ENCODE data around the gene NRCAM.
"Not testable (repeated sequence)": the region's sequence is repeated elsewhere in the genome, so short reads cannot be mapped to it uniquely, and the experiment has no call there.

NRCAM gene

GRCh38 chr7:108455998-108456677 lies at the start of gene NRCAM:
Gene NRCAM, minus strand, starts transcription at chr7:108456436. Its CDS starts 216,372 bp downstream, at chr7:108240064.
- H3K9ac ChIP-seq (ENCODE audit: low read depth in 1 of 2, low read length in 2 of 2) = no peak within 1 kb of the TSS
- peaks cover 47 to 52% of the 10 kb centered on the region in 2 donors for H3K27me3 ChIP-seq (ENCODE audit: control insufficient read depth in 1 of 2, insufficient read depth in 2 of 2, low read length in 2 of 2)

GRCh38 chr7:108504576-108504975 lies 48.3 kb upstream of the NRCAM start:
- not testable (repeated sequence) for H3K27ac ChIP-seq (ENCODE audit: low read depth, low read length); H3K9ac ChIP-seq (ENCODE audit: low read depth in 1 of 2, low read length in 2 of 2)

More at GRCh38 chr7:108455998-108456677, at the start of gene NRCAM:
- Histone ChIP-seq H3K4me1 (ENCODE audit: control insufficient read depth in 1 of 2, insufficient read depth in 2 of 2, low read length in 2 of 2) (peaks cover 0 to 3% of the 10 kb centered on the region in 2 donors), H3K27ac (ENCODE audit: low read depth, low read length) (no peak within 1 kb of the TSS), H3K4me3 (ENCODE audit: low read depth in 1 of 2, low read length in 2 of 2) (peak within 1 kb of the TSS; percentile 47 to 61), H3K36me3 (ENCODE audit: control insufficient read depth in 1 of 2, insufficient read depth in 2 of 2, low read length in 2 of 2) (no peaks in the 10 kb centered on the region), H3K9me3 (ENCODE audit: control insufficient read depth in 1 of 2, low read length in 2 of 2) (no peaks in the 10 kb centered on the region)

GRCh38 chr7:108503112-108504026 lies 47.1 kb upstream of the NRCAM start:
- H3K27ac ChIP-seq (ENCODE audit: low read depth, low read length) = no peak overlapping the region
- H3K9me3 ChIP-seq (ENCODE audit: control insufficient read depth in 1 of 2, low read length in 2 of 2) = no peaks in the 10 kb centered on the region
- no peaks in the 10 kb centered on the region for H3K27me3 ChIP-seq (ENCODE audit: control insufficient read depth in 1 of 2, insufficient read depth in 2 of 2, low read length in 2 of 2)
- H3K9ac ChIP-seq (ENCODE audit: low read depth in 1 of 2, low read length in 2 of 2) = no peak overlapping the region
- H3K4me3 ChIP-seq (ENCODE audit: low read depth in 1 of 2, low read length in 2 of 2) = no peak overlapping the region
- H3K4me1 ChIP-seq (ENCODE audit: control insufficient read depth in 1 of 2, insufficient read depth in 2 of 2, low read length in 2 of 2) = no peaks in the 10 kb centered on the region
- H3K36me3 ChIP-seq (ENCODE audit: control insufficient read depth in 1 of 2, insufficient read depth in 2 of 2, low read length in 2 of 2) = peaks cover 13 to 18% of the 10 kb centered on the region in 2 donors

More at GRCh38 chr7:108504576-108504975, 48.3 kb upstream of the NRCAM start:
- H3K27me3 ChIP-seq (ENCODE audit: control insufficient read depth in 1 of 2, insufficient read depth in 2 of 2, low read length in 2 of 2); H3K4me3 ChIP-seq (ENCODE audit: low read depth in 1 of 2, low read length in 2 of 2); H3K9me3 ChIP-seq (ENCODE audit: control insufficient read depth in 1 of 2, low read length in 2 of 2); H3K4me1 ChIP-seq (ENCODE audit: control insufficient read depth in 1 of 2, insufficient read depth in 2 of 2, low read length in 2 of 2): not testable (repeated sequence)
- H3K36me3 ChIP-seq (ENCODE audit: control insufficient read depth in 1 of 2, insufficient read depth in 2 of 2, low read length in 2 of 2) = peaks cover 13 to 15% of the 10 kb centered on the region in 2 donors

DNA sequence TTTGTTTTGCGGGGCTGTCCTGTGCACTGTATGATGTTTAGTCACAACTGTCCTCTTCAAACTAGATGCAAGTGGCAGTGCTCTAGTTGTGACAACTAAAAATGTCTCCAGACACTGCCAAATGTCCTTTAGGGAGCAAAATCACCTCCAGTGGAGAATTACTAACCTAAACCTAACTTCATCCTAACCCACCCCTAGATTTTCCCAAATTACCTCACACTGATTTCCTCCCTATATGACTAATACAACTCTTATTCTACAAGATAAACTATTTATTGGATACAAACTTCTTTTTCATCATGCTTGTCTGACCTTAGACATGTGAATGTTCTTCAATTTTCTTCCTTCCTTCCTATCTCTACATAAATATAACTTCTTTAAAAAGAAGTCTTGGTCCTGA lies 43.3 kb upstream of the NRCAM start:
- Histone ChIP-seq H3K9me3 (ENCODE audit: control insufficient read depth in 1 of 2, low read length in 2 of 2) (no peaks in the 10 kb centered on the region), H3K27ac (ENCODE audit: low read depth, low read length) (no peak overlapping the region), H3K9ac (ENCODE audit: low read depth in 1 of 2, low read length in 2 of 2) (no peak overlapping the region), H3K27me3 (ENCODE audit: control insufficient read depth in 1 of 2, insufficient read depth in 2 of 2, low read length in 2 of 2) (no peaks in the 10 kb centered on the region), H3K4me1 (ENCODE audit: control insufficient read depth in 1 of 2, insufficient read depth in 2 of 2, low read length in 2 of 2) (no peaks in the 10 kb centered on the region), H3K4me3 (ENCODE audit: low read depth in 1 of 2, low read length in 2 of 2) (no peak overlapping the region), H3K36me3 (ENCODE audit: control insufficient read depth in 1 of 2, insufficient read depth in 2 of 2, low read length in 2 of 2) (peaks cover 19 to 22% of the 10 kb centered on the region in 2 donors)

DNA sequence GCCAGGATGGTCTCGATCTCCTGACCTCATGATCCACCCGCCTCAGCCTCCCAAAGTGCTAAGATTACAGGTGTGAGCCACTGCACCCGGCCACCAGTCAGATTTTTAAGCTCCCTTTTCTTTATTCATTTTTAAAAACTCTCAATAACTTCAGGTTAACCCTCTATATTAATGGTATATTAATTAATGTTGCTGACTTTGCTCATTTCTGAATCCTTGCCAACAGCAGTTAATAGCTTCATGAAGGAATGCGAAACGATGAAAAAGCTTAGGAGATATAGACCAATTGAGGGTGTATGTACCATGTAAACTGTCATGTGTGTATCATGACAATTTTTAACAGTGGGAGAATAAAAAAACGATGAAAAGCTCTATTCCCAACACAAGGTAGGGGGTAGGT lies 42.2 kb upstream of the NRCAM start:
- H3K27me3 ChIP-seq (ENCODE audit: control insufficient read depth in 1 of 2, insufficient read depth in 2 of 2, low read length in 2 of 2) = no peaks in the 10 kb centered on the region
- no peaks in the 10 kb centered on the region for H3K9me3 ChIP-seq (ENCODE audit: control insufficient read depth in 1 of 2, low read length in 2 of 2)
- no peak overlapping the region for H3K27ac ChIP-seq (ENCODE audit: low read depth, low read length)
- no peaks in the 10 kb centered on the region for H3K4me1 ChIP-seq (ENCODE audit: control insufficient read depth in 1 of 2, insufficient read depth in 2 of 2, low read length in 2 of 2)
- peaks cover 22% of the 10 kb centered on the region in 2 donors for H3K36me3 ChIP-seq (ENCODE audit: control insufficient read depth in 1 of 2, insufficient read depth in 2 of 2, low read length in 2 of 2)
- no peak overlapping the region for H3K9ac ChIP-seq (ENCODE audit: low read depth in 1 of 2, low read length in 2 of 2)
- no peak overlapping the region for H3K4me3 ChIP-seq (ENCODE audit: low read depth in 1 of 2, low read length in 2 of 2)

DNA sequence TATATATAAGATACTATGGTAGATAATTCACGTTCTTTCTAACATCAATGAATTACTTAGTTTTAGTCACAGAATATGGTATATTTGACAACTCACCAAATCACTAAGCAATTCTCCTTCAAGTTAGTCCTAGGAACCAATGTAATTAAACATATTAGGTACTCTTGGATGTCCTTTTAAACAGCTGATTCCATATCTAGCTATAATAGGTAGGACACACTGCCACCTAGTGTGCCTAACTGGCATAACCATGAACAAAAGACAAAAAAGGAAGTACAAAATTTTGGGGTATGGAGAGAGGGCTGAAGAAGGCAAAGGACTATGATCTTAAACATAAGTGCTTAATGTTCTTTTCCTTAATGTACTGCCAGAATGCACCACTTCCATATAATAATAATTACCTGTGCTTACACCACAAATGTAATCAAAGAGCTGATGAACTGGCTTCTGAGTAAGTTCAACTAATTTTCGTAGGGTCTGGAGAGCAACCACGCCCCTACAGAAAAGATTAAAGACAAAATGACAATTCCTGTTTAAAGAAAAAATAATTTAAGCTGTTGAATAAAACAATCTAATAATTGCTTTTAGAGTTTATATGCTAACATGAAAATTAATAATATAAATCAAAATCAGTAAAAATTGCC lies 41.0 kb upstream of the NRCAM start:
- H3K27ac ChIP-seq (ENCODE audit: low read depth, low read length) = no peak overlapping the region
- H3K4me1 ChIP-seq (ENCODE audit: control insufficient read depth in 1 of 2, insufficient read depth in 2 of 2, low read length in 2 of 2) = no peaks in the 10 kb centered on the region
- H3K4me3 ChIP-seq (ENCODE audit: low read depth in 1 of 2, low read length in 2 of 2) = no peak overlapping the region
- no peak overlapping the region for H3K9ac ChIP-seq (ENCODE audit: low read depth in 1 of 2, low read length in 2 of 2)
- no peaks in the 10 kb centered on the region for H3K9me3 ChIP-seq (ENCODE audit: control insufficient read depth in 1 of 2, low read length in 2 of 2)
- H3K36me3 ChIP-seq (ENCODE audit: control insufficient read depth in 1 of 2, insufficient read depth in 2 of 2, low read length in 2 of 2) = peaks cover 22% of the 10 kb centered on the region in 2 donors
- H3K27me3 ChIP-seq (ENCODE audit: control insufficient read depth in 1 of 2, insufficient read depth in 2 of 2, low read length in 2 of 2) = no peaks in the 10 kb centered on the region

DNA sequence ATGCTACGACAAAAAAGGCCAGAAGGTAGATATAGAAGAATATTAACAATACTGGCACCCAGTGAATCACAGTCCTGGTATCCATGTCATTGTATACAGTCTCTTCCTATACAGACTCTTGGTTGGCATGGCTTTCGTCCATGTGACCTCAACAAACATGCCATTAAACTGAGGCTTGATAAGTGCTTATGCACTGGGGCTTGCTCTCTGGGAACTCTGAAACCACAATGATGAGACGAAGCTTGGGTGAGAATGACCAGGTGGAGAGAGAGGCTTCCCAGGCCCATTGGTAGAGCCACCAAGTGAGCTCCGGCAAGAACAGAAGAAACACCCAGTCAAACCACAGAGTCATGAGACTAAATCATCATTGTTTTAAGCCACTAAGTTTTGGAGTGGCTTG lies 36.5 kb upstream of the NRCAM start:
- Histone ChIP-seq H3K4me1 (ENCODE audit: control insufficient read depth in 1 of 2, insufficient read depth in 2 of 2, low read length in 2 of 2) (no peaks in the 10 kb centered on the region), H3K4me3 (ENCODE audit: low read depth in 1 of 2, low read length in 2 of 2) (no peak overlapping the region), H3K9ac (ENCODE audit: low read depth in 1 of 2, low read length in 2 of 2) (no peak overlapping the region), H3K27me3 (ENCODE audit: control insufficient read depth in 1 of 2, insufficient read depth in 2 of 2, low read length in 2 of 2) (no peaks in the 10 kb centered on the region), H3K27ac (ENCODE audit: low read depth, low read length) (no peak overlapping the region), H3K9me3 (ENCODE audit: control insufficient read depth in 1 of 2, low read length in 2 of 2) (no peaks in the 10 kb centered on the region), H3K36me3 (ENCODE audit: control insufficient read depth in 1 of 2, insufficient read depth in 2 of 2, low read length in 2 of 2) (peaks cover 4 to 14% of the 10 kb centered on the region in 2 donors)

DNA sequence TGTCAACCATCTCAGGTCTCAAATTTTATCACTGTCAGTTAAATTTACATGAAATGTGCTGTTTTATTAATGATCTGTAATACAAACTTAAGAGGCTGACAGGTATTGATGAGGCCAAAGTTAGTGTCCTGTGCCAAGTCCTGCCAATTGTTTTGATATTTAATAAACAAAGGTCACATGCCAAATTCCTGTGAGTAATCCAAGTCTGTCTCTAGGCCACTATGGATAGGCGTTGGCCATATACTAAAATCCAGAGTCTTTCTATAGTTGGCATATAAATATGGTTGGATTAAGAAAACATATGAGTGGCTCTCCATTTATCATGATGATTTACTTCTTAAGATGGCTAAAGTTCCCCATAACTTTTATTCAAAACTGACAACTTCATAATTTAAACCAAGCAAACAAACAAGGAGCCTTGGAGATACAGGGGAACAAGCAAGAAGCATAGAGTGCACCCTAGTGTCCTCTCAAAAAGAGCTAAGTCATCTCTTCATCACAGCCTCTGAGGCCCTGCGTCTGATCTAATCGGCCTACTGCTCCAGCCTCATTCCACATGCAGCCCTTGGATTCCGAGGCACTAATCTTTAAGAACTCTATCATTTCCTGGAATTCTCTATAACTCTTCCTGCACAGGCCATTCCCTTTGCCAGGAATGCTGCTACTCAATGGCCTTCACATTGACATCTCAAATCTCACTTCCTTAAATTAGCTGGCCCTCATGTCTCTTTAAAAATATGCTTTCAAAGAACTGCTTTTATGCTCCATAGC lies 32.7 kb upstream of the NRCAM start:
- Histone ChIP-seq H3K4me3 (ENCODE audit: low read depth in 1 of 2, low read length in 2 of 2) (no peak overlapping the region), H3K36me3 (ENCODE audit: control insufficient read depth in 1 of 2, insufficient read depth in 2 of 2, low read length in 2 of 2) (peaks cover 0 to 16% of the 10 kb centered on the region in 2 donors), H3K4me1 (ENCODE audit: control insufficient read depth in 1 of 2, insufficient read depth in 2 of 2, low read length in 2 of 2) (no peaks in the 10 kb centered on the region), H3K9ac (ENCODE audit: low read depth in 1 of 2, low read length in 2 of 2) (no peak overlapping the region), H3K9me3 (ENCODE audit: control insufficient read depth in 1 of 2, low read length in 2 of 2) (no peaks in the 10 kb centered on the region), H3K27me3 (ENCODE audit: control insufficient read depth in 1 of 2, insufficient read depth in 2 of 2, low read length in 2 of 2) (no peaks in the 10 kb centered on the region), H3K27ac (ENCODE audit: low read depth, low read length) (no peak overlapping the region)

DNA sequence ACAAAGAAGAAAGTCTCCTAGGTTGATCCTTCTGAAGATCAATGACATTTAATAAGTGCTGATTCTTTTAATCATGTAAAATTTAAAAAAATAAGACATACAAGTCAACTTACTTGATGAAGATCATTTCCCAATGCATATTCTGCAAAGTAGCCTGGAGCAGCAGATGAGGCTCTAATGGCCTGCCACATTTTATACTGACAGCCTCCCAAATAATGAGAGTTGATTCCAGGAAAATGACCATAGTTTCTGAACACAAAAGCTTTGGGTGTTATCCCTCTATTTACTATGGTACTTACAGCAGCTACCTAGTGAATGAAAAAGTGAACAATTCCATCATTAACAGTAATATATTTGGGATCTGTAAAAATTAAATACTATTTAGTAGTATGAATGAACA lies 31.4 kb upstream of the NRCAM start:
- Histone ChIP-seq H3K4me3 (ENCODE audit: low read depth in 1 of 2, low read length in 2 of 2) (no peak overlapping the region), H3K4me1 (ENCODE audit: control insufficient read depth in 1 of 2, insufficient read depth in 2 of 2, low read length in 2 of 2) (no peaks in the 10 kb centered on the region), H3K27me3 (ENCODE audit: control insufficient read depth in 1 of 2, insufficient read depth in 2 of 2, low read length in 2 of 2) (no peaks in the 10 kb centered on the region), H3K27ac (ENCODE audit: low read depth, low read length) (no peak overlapping the region), H3K9me3 (ENCODE audit: control insufficient read depth in 1 of 2, low read length in 2 of 2) (no peaks in the 10 kb centered on the region), H3K36me3 (ENCODE audit: control insufficient read depth in 1 of 2, insufficient read depth in 2 of 2, low read length in 2 of 2) (peaks cover 3 to 16% of the 10 kb centered on the region in 2 donors), H3K9ac (ENCODE audit: low read depth in 1 of 2, low read length in 2 of 2) (no peak overlapping the region)
